Testis (tissue), 2 donors: Measurements from ENCODE around the gene ITIH5.

Experiments used
- CTCF ChIP-seq, 3 experiments: fragments of 450-650 bp in 2 of 3; fragments of 200-600 bp in 1 of 3; sonication (generic) in 1 of 3; IDR thresholded peaks; one replicate each; pipeline ENCODE4 v1.5.1; 2016 to 2019; ENCODE audit warnings: antibody characterized with exemption in 3 of 3, mild to moderate bottlenecking in 2 of 3, moderate library complexity in 1 of 3
- POLR2A ChIP-seq: fragments of 450-650 bp; IDR thresholded peaks from one replicate; pipeline ENCODE4 v1.6.1; 2017; ENCODE audit warnings: antibody characterized with exemption, mild to moderate bottlenecking, moderate library complexity

GRCh38 chr10:7511612-7512011, 155.2 kb downstream of the ITIH5 start:
- TF ChIP-seq CTCF (IDR thresholded peaks at IDR 0.05), result no peak
- TF ChIP-seq POLR2A, result no peak
